ENCODE data around the gene PAPSS2. TPM values are rescaled to one million over a fixed set of nuclear protein-coding genes. Genes with fewer than 3 reads are reported as not detected.

The PAPSS2 gene
- total RNA-seq, 1 experiment from 2014 or later: 24.5 TPM

DNA sequence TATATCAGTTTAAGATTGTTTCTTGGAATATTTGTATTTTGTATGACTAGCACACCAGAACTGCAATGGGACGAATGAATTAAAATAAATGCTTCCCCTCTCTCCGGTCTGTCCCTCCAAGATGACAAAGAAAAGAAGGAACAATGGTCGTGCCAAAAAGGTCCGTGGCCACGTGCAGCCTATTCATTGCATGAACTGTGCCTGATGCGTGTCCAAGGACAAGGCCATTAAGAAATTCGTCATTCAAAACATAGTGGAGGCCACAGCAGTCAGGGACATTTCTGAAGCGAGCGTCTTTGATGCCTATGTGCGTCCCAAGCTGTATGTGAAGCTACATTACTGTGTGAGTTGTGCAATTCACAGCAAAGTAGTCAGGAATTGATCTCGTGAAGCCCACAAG is 17.2 kb upstream of the PAPSS2 start:
- Histone ChIP-seq H2AK5ac (ENCODE audit: insufficient read length, low read length) (no peak overlapping the region), H4K91ac (ENCODE audit: insufficient read length, low read depth, low read length) (no peak overlapping the region), H3T11ph (ENCODE audit: low read length) (no peak overlapping the region), H3K4me2 (ENCODE audit: insufficient read depth, insufficient read length, low read length) (no peak overlapping the region), H3K56ac (ENCODE audit: insufficient read length, low read depth, low read length) (no peak overlapping the region), H3K23me2 (ENCODE audit: insufficient read length, low read depth, low read length, poor library complexity, severe bottlenecking) (no peaks in the 10 kb centered on the region), H3K18ac (ENCODE audit: insufficient read length, low read depth, low read length) (no peak overlapping the region), H3K4me1 (ENCODE audit: insufficient read depth, low read length) (no peaks in the 10 kb centered on the region), H3K9ac (ENCODE audit: extremely low read depth, insufficient read length, low read length) (no peak overlapping the region), H2AFZ (ENCODE audit: low read length) (no peak overlapping the region), H3K4ac (ENCODE audit: low read depth, low read length) (no peak overlapping the region), H3K14ac (ENCODE audit: insufficient read depth, low read length) (no peak overlapping the region), H4K5ac (ENCODE audit: insufficient read length, low read depth, low read length) (no peak overlapping the region), H4K20me1 (ENCODE audit: control insufficient read depth, insufficient read depth, insufficient read length) (no peaks in the 10 kb centered on the region), H2BK5ac (ENCODE audit: insufficient read length, low read length) (no peak overlapping the region), H3K23ac (ENCODE audit: insufficient read length, low read depth, low read length) (no peak overlapping the region), H3K9me3 (ENCODE audit: control insufficient read depth, low read depth, low read length) (no peaks in the 10 kb centered on the region), H4K8ac (replicated peaks; ENCODE audit: insufficient read length, low read depth, low read length) (no peak overlapping the region), H3K27me3 (ENCODE audit: insufficient read depth, low read length) (no peaks in the 10 kb centered on the region), H2BK15ac (ENCODE audit: low read depth, low read length) (no peak overlapping the region), H2BK20ac (ENCODE audit: low read depth, low read length, poor library complexity, severe bottlenecking) (no peak overlapping the region), H3K79me1 (ENCODE audit: insufficient read depth, low read depth, low read length, poor library complexity, severe bottlenecking) (no peaks in the 10 kb centered on the region), H2BK12ac (ENCODE audit: insufficient read length, low read depth, low read length) (no peak overlapping the region), H2BK120ac (ENCODE audit: low read depth, low read length, poor library complexity, severe bottlenecking) (no peak overlapping the region), H3K79me2 (ENCODE audit: insufficient read depth, low read length) (no peaks in the 10 kb centered on the region), H3K27ac (ENCODE audit: insufficient read length, low read depth, low read length) (no peak overlapping the region)
- Mint-ChIP-seq H3K36me3 (ENCODE audit: insufficient read depth in 1 of 3, low read depth in 3 of 3) (0 out of 7 replicates have a peak, but pooled peaks cover 0 to 3% (median 0%) of the 10 kb centered on the region in 3 experiments), H3K27ac (no peak overlapping the region), H3K4me3 (no peak overlapping the region), H3K27me3 (ENCODE audit: low read depth) (no peaks in the 10 kb centered on the region; the same call in 1 of the 2 replicates), H3K4me1 (peaks cover 16 to 18% of the 10 kb centered on the region in 2 experiments), H3K9me3 (peaks cover 3 to 6% of the 10 kb centered on the region in 2 experiments; a peak in 4 of 5 replicates)
- TF ChIP-seq, protein P1, sequence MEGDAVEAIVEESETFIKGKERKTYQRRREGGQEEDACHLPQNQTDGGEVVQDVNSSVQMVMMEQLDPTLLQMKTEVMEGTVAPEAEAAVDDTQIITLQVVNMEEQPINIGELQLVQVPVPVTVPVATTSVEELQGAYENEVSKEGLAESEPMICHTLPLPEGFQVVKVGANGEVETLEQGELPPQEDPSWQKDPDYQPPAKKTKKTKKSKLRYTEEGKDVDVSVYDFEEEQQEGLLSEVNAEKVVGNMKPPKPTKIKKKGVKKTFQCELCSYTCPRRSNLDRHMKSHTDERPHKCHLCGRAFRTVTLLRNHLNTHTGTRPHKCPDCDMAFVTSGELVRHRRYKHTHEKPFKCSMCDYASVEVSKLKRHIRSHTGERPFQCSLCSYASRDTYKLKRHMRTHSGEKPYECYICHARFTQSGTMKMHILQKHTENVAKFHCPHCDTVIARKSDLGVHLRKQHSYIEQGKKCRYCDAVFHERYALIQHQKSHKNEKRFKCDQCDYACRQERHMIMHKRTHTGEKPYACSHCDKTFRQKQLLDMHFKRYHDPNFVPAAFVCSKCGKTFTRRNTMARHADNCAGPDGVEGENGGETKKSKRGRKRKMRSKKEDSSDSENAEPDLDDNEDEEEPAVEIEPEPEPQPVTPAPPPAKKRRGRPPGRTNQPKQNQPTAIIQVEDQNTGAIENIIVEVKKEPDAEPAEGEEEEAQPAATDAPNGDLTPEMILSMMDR (conservative IDR thresholded peaks at IDR 0.05): no peak
- no peak for DNase-seq
- WGBS (ENCODE audit: extremely low coverage, insufficient read length, low lambda C conversion rate): no CpG with 5 or more reads among the region's 11 CpGs

Measured in H9 (cell line).